HepG2 (cell line): ENCODE data around the gene ISY1. TPM values are rescaled to one million over a fixed set of nuclear protein-coding genes. Genes with fewer than 3 reads are reported as not detected.

Experiments
- ELF1 ChIP-seq: sonication (generic); formaldehyde crosslinking; IDR thresholded peaks from 2 replicates; pipeline ENCODE4 v1.4.0; 2020; ENCODE audit warnings: missing genetic modification reagents
- FOXO1 ChIP-seq: sonication (generic); formaldehyde crosslinking; IDR thresholded peaks from 2 replicates; pipeline ENCODE4 v1.4.0; 2020; ENCODE audit warnings: missing genetic modification reagents
- JUND ChIP-seq: sonication (generic); formaldehyde crosslinking; IDR thresholded peaks from 2 replicates; pipeline ENCODE4 v1.8.0; 2022; ENCODE audit warnings: mild to moderate bottlenecking, missing genetic modification reagents
- SP1 ChIP-seq, 2 experiments: fragments of 450-650 bp in 1 of 2; sonication (generic) in 1 of 2; formaldehyde crosslinking in 1 of 2; IDR thresholded peaks; 2 replicates each; pipeline versions ENCODE4 v1.4.0 to v1.6.1; 2016 to 2020; ENCODE audit warnings: missing genetic modification reagents in 1 of 2
- TCF7L2 ChIP-seq: IDR thresholded peaks from 2 replicates; pipeline ENCODE4 v1.6.1; 2011; ENCODE audit warnings: mild to moderate bottlenecking, low read depth, low read length, moderate library complexity
- TSC22D2 ChIP-seq: sonication (generic); formaldehyde crosslinking; IDR thresholded peaks from 2 replicates; pipeline ENCODE4 v1.5.1; 2020; ENCODE audit warnings: missing genetic modification reagents, mild to moderate bottlenecking, borderline replicate concordance
- ZNF333 ChIP-seq: sonication (generic); formaldehyde crosslinking; IDR thresholded peaks from 2 replicates; pipeline ENCODE4 v1.4.0; 2020; ENCODE audit warnings: mild to moderate bottlenecking, missing genetic modification reagents, borderline replicate concordance
- polyA plus RNA-seq, 8 experiments: library from polyadenylated mRNA; depleted of rRNA in 3 of 8; stranded (reverse) in 7 of 8; unstranded in 1 of 8; fragments of >200 nt; fragmentation: Illumina TruSeq in 4 of 8; extraction: Trizol in 4 of 8; gene quantifications; 2 replicates each; pipeline versions ENCODE4 v1.2.1 to v1.2.3, GENCODE V29; 2011 to 2016; ENCODE audit warnings: low read depth in 4 of 8, missing spikeins in 1 of 8, mixed read lengths in 1 of 8; ENCODE audit not compliant: insufficient read depth in 1 of 8
- total RNA-seq, 5 experiments: library from RNA; depleted of rRNA; stranded (reverse); fragments of >200 nt; fragmentation: Illumina TruSeq; extraction: Trizol; gene quantifications; 2 replicates each; pipeline ENCODE4 v1.2.3, GENCODE V29; 2016; ENCODE audit warnings: low read depth in 1 of 5
- TF ChIP-seq, protein P1 (sequence below): IDR thresholded peaks from 2 replicates; pipeline ENCODE4 v1.6.1; 2016
- TF ChIP-seq, protein P2 (sequence below): sonication (generic); formaldehyde crosslinking; IDR thresholded peaks from 2 replicates; pipeline ENCODE4 v1.4.0; 2020; ENCODE audit warnings: missing genetic modification reagents
- TF ChIP-seq, protein P3 (sequence below): sonication (generic); formaldehyde crosslinking; IDR thresholded peaks from one replicate; pipeline ENCODE4 v1.5.1; 2020; ENCODE audit warnings: mild to moderate bottlenecking, missing genetic modification reagents; ENCODE audit errors: not compliant biosample characterization
- TF ChIP-seq, protein P4 (sequence below): sonication (generic); formaldehyde crosslinking; IDR thresholded peaks from 2 replicates; pipeline ENCODE4 v1.4.0; 2020; ENCODE audit warnings: missing genetic modification reagents
- TF ChIP-seq, protein P5 (sequence below): sonication (generic); formaldehyde crosslinking; IDR thresholded peaks from 2 replicates; pipeline ENCODE4 v1.8.0; 2022; ENCODE audit warnings: mild to moderate bottlenecking, missing genetic modification reagents

The ISY1 gene
- total and polyA plus RNA-seq, 2 of the 13 experiments (the other 11 are each of a cell fraction or from before 2014, with no cell fraction given): 21.0 to 39.1 TPM

DNA sequence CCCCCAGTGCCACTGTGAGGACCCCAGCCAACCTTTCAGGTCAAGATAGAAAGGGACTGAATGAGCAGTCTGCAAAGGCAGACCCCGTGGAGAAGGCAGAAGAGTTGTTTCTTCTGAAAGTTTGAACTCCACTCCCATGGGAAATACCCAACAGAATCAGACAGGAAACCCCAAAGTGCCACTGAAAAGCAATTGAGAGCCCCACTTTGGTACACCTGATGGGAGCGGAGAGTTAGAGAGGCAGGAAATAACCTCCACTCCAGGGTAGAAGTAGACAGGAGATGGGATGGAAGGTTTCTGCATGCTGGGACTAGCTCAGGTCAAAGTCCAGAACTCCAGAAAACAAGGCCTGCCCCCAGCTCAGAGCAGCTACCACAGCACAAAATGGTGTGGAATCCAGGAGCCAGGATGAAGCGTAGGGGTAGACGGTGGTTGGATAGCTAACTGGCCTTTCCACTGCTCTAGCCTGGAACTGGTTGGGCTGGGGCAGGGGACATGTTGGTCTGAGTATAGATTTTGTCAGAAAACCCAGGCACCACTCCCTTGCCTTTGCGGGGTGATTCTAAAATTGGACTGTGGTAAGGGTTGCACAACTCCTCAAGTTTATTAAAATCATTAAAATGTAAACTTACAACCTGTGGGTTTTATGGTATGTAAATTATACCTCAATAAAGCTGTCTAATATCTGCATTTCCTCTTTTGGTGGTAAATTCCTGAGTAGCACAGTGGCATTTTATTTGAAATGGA, 37.4 kb downstream of the ISY1 start (continued):
- TF ChIP-seq ZNF333 (no peak), ELF1 (CRISPR knock-in tag) (peak; percentile 27; the same call in 1 of the 2 replicates), SP1 (IDR thresholded peaks at IDR 0.05) (no peak), SP1 (CRISPR knock-in tag; IDR thresholded peaks at IDR 0.05) (no peak), TCF7L2 (no peak), TSC22D2 (CRISPR knock-in tag) (no peak), JUND (CRISPR knock-in tag) (no peak), FOXO1 (CRISPR knock-in tag) (0 out of 2 replicates have a peak, but pooled peaks have one; percentile 31)
- TF ChIP-seq, protein P1, sequence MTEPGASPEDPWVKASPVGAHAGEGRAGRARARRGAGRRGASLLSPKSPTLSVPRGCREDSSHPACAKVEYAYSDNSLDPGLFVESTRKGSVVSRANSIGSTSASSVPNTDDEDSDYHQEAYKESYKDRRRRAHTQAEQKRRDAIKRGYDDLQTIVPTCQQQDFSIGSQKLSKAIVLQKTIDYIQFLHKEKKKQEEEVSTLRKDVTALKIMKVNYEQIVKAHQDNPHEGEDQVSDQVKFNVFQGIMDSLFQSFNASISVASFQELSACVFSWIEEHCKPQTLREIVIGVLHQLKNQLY (CRISPR knock-in tag): no peak
- TF ChIP-seq, protein P2, sequence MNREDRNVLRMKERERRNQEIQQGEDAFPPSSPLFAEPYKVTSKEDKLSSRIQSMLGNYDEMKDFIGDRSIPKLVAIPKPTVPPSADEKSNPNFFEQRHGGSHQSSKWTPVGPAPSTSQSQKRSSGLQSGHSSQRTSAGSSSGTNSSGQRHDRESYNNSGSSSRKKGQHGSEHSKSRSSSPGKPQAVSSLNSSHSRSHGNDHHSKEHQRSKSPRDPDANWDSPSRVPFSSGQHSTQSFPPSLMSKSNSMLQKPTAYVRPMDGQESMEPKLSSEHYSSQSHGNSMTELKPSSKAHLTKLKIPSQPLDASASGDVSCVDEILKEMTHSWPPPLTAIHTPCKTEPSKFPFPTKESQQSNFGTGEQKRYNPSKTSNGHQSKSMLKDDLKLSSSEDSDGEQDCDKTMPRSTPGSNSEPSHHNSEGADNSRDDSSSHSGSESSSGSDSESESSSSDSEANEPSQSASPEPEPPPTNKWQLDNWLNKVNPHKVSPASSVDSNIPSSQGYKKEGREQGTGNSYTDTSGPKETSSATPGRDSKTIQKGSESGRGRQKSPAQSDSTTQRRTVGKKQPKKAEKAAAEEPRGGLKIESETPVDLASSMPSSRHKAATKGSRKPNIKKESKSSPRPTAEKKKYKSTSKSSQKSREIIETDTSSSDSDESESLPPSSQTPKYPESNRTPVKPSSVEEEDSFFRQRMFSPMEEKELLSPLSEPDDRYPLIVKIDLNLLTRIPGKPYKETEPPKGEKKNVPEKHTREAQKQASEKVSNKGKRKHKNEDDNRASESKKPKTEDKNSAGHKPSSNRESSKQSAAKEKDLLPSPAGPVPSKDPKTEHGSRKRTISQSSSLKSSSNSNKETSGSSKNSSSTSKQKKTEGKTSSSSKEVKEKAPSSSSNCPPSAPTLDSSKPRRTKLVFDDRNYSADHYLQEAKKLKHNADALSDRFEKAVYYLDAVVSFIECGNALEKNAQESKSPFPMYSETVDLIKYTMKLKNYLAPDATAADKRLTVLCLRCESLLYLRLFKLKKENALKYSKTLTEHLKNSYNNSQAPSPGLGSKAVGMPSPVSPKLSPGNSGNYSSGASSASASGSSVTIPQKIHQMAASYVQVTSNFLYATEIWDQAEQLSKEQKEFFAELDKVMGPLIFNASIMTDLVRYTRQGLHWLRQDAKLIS: no peak
- TF ChIP-seq, protein P3, sequence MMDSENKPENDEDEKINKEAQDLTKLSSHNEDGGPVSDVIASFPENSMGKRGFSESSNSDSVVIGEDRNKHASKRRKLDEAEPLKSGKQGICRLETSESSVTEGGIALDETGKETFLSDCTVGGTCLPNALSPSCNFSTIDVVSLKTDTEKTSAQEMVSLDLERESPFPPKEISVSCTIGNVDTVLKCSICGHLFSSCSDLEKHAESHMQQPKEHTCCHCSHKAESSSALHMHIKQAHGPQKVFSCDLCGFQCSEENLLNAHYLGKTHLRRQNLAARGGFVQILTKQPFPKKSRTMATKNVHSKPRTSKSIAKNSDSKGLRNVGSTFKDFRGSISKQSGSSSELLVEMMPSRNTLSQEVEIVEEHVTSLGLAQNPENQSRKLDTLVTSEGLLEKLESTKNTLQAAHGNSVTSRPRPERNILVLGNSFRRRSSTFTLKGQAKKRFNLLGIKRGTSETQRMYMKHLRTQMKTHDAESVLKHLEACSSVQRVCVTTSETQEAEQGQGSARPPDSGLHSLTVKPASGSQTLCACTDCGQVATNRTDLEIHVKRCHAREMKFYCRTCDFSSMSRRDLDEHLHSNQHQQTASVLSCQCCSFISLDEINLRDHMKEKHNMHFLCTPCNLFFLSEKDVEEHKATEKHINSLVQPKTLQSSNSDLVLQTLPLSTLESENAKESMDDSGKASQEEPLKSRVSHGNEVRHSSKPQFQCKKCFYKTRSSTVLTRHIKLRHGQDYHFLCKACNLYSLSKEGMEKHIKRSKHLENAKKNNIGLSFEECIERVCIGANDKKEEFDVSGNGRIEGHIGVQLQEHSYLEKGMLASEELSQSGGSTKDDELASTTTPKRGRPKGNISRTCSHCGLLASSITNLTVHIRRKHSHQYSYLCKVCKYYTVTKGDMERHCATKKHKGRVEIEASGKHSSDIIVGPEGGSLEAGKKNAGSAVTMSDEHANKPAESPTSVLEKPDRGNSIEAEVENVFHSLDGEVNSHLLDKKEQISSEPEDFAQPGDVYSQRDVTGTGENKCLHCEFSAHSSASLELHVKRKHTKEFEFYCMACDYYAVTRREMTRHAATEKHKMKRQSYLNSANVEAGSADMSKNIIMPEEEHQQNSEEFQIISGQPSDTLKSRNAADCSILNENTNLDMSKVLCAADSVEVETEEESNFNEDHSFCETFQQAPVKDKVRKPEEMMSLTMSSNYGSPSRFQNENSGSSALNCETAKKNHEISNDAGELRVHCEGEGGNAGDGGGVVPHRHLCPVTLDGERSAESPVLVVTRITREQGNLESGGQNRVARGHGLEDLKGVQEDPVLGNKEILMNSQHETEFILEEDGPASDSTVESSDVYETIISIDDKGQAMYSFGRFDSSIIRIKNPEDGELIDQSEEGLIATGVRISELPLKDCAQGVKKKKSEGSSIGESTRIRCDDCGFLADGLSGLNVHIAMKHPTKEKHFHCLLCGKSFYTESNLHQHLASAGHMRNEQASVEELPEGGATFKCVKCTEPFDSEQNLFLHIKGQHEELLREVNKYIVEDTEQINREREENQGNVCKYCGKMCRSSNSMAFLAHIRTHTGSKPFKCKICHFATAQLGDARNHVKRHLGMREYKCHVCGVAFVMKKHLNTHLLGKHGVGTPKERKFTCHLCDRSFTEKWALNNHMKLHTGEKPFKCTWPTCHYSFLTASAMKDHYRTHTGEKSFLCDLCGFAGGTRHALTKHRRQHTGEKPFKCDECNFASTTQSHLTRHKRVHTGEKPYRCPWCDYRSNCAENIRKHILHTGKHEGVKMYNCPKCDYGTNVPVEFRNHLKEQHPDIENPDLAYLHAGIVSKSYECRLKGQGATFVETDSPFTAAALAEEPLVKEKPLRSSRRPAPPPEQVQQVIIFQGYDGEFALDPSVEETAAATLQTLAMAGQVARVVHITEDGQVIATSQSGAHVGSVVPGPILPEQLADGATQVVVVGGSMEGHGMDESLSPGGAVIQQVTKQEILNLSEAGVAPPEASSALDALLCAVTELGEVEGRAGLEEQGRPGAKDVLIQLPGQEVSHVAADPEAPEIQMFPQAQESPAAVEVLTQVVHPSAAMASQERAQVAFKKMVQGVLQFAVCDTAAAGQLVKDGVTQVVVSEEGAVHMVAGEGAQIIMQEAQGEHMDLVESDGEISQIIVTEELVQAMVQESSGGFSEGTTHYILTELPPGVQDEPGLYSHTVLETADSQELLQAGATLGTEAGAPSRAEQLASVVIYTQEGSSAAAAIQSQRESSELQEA (CRISPR knock-in tag): no peak
- TF ChIP-seq, protein P4, sequence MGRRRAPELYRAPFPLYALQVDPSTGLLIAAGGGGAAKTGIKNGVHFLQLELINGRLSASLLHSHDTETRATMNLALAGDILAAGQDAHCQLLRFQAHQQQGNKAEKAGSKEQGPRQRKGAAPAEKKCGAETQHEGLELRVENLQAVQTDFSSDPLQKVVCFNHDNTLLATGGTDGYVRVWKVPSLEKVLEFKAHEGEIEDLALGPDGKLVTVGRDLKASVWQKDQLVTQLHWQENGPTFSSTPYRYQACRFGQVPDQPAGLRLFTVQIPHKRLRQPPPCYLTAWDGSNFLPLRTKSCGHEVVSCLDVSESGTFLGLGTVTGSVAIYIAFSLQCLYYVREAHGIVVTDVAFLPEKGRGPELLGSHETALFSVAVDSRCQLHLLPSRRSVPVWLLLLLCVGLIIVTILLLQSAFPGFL (CRISPR knock-in tag): no peak
- TF ChIP-seq, protein P5, sequence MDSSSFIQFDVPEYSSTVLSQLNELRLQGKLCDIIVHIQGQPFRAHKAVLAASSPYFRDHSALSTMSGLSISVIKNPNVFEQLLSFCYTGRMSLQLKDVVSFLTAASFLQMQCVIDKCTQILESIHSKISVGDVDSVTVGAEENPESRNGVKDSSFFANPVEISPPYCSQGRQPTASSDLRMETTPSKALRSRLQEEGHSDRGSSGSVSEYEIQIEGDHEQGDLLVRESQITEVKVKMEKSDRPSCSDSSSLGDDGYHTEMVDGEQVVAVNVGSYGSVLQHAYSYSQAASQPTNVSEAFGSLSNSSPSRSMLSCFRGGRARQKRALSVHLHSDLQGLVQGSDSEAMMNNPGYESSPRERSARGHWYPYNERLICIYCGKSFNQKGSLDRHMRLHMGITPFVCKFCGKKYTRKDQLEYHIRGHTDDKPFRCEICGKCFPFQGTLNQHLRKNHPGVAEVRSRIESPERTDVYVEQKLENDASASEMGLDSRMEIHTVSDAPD (CRISPR knock-in tag): no peak
